Stimulated activated CD4-positive, alpha-beta T cell treated with anti-CD3 and anti-CD28 coated beads, Interleukin-4, amount 100 ng/mL, for 48 hours (primary cell): ENCODE results near the gene HHIP.
"Not testable (repeated sequence)": the region's sequence is repeated elsewhere in the genome, so short reads cannot be mapped to it uniquely, and the experiment has no call there.

ENCODE experiments used
- DNase-seq, 2 donors: peaks; one replicate each; pipeline ENCODE4 v3.0.0-alpha.2; 2020; ENCODE audit warnings: low read depth in 2 of 2

Gene HHIP

GRCh38 chr4:144754562-144755410, 108.8 kb downstream of the HHIP start:
- no peak for DNase-seq

GRCh38 chr4:144757969-144758368, 112.0 kb downstream of the HHIP start:
- no peak for DNase-seq

- not testable (repeated sequence) for DNase-seq
These were observed 122.9 kb downstream of the HHIP start for GRCh38 chr4:144768809-144769208.

GRCh38 chr4:144778364-144778763, 132.4 kb downstream of the HHIP start:
- DNase-seq: no peak

GRCh38 chr4:144782345-144782744, 136.4 kb downstream of the HHIP start:
- no peak for DNase-seq

- DNase-seq: no peak
These were observed 140.0 kb downstream of the HHIP start for GRCh38 chr4:144785961-144786360.

GRCh38 chr4:144787365-144788258, 141.7 kb downstream of the HHIP start:
- no peak for DNase-seq

GRCh38 chr4:144788469-144788868, 142.5 kb downstream of the HHIP start:
- DNase-seq: no peak

GRCh38 chr4:144791933-144792332, 146.0 kb downstream of the HHIP start:
- DNase-seq: not testable (repeated sequence)
